GM23248 (cell line): Measurements from ENCODE around the gene SLC8A2. TPM values are rescaled to one million over a fixed set of nuclear protein-coding genes. Genes with fewer than 3 reads are reported as not detected.

Experiments used
- DNase-seq: peaks from one replicate; pipeline ENCODE4 v3.0.0-alpha.2; 2015
- H2AFZ ChIP-seq: fragments of 200-600 bp; sonication (generic); 2 replicates; pipeline ENCODE4 v1.6.1; 2016; ENCODE audit warnings: antibody characterized with exemption
- H3F3A ChIP-seq: fragments of 200-600 bp; sonication (generic); 2 replicates; pipeline ENCODE4 v1.6.1; 2016; ENCODE audit warnings: mild to moderate bottlenecking, antibody characterized with exemption, mixed run types; ENCODE audit not compliant: insufficient read depth
- H3K27ac ChIP-seq: fragments of 200-600 bp; sonication (generic); 2 replicates; pipeline ENCODE4 v1.5.1; 2016; ENCODE audit warnings: mild to moderate bottlenecking
- H3K27me3 ChIP-seq: fragments of 200-600 bp; sonication (generic); replicated peaks from 2 replicates; pipeline ENCODE4 v1.6.1; 2016; ENCODE audit warnings: mild to moderate bottlenecking; ENCODE audit not compliant: insufficient read depth
- H3K36me3 ChIP-seq: fragments of 200-600 bp; sonication (generic); 2 replicates; pipeline ENCODE4 v1.6.1; 2016; ENCODE audit warnings: low read depth, mild to moderate bottlenecking
- H3K4me1 ChIP-seq: fragments of 200-600 bp; sonication (generic); 2 replicates; pipeline ENCODE4 v1.6.1; 2016; ENCODE audit warnings: mild to moderate bottlenecking; ENCODE audit not compliant: insufficient read depth
- H3K4me2 ChIP-seq: fragments of 200-600 bp; sonication (generic); one replicate; pipeline ENCODE4 v1.6.1; 2016; ENCODE audit warnings: mild to moderate bottlenecking; ENCODE audit not compliant: unreplicated experiment
- H3K4me3 ChIP-seq: fragments of 200-600 bp; sonication (generic); 2 replicates; pipeline ENCODE4 v1.5.1; 2016; ENCODE audit warnings: mild to moderate bottlenecking
- H3K79me2 ChIP-seq: fragments of 200-600 bp; sonication (generic); 2 replicates; pipeline ENCODE4 v1.6.1; 2016; ENCODE audit warnings: mild to moderate bottlenecking; ENCODE audit not compliant: insufficient read depth
- H3K9ac ChIP-seq: fragments of 200-600 bp; sonication (generic); 2 replicates; pipeline ENCODE4 v1.6.1; 2016; ENCODE audit warnings: mild to moderate bottlenecking
- H3K9me2 ChIP-seq: fragments of 200-600 bp; sonication (generic); 2 replicates; pipeline ENCODE4 v1.6.1; 2016; ENCODE audit warnings: mixed run types, mild to moderate bottlenecking, moderate library complexity; ENCODE audit not compliant: insufficient read depth
- H3K9me3 ChIP-seq: fragments of 200-600 bp; sonication (generic); one replicate; pipeline ENCODE4 v1.6.1; 2017; ENCODE audit warnings: low read depth
- H4K20me1 ChIP-seq: fragments of 200-600 bp; sonication (generic); 2 replicates; pipeline ENCODE4 v1.6.0; 2016; ENCODE audit not compliant: insufficient read depth
- EZH2 ChIP-seq: fragments of 200-600 bp; sonication (generic); IDR thresholded peaks from 2 replicates; pipeline ENCODE4 v1.6.1; 2018; ENCODE audit warnings: antibody characterized with exemption, mild to moderate bottlenecking; ENCODE audit not compliant: insufficient read depth, poor library complexity, severe bottlenecking
- EZH2phosphoT487 ChIP-seq: fragments of 200-600 bp; sonication (generic); IDR thresholded peaks from 2 replicates; pipeline ENCODE4 v1.6.1; 2018; ENCODE audit warnings: antibody characterized with exemption, moderate library complexity, mild to moderate bottlenecking, low read depth; ENCODE audit not compliant: insufficient read depth
- WGBS, 2 experiments: methylation state at CpG; one replicate each; pipeline ENCODE4 v1.1.6; 2015 to 2017; ENCODE audit warnings: low lambda C conversion rate in 2 of 2, low coverage in 1 of 2; ENCODE audit errors: missing lambda C conversion rate in 2 of 2; 5-methylcytosine and 5-hydroxymethylcytosine counted together
- in situ Hi-C: fragments of 300-500 bp; cut with MboI; formaldehyde crosslinking; loops from 2 replicates; pipeline ENCODE4 v1.15.0; 2020
- polyA plus RNA-seq: library from polyadenylated mRNA; unstranded; fragments of >200 nt; fragmentation: Nextera tagmentation; extraction: Ambion mirVana; gene quantifications from 2 replicates; pipeline ENCODE4 v1.2.1, GENCODE V29; 2016
- total RNA-seq: library from RNA; depleted of rRNA; stranded (reverse); fragments of >200 nt; shearing (Covaris generic); gene quantifications from 2 replicates; pipeline ENCODE4 v1.2.3, GENCODE V29; 2014

SLC8A2 gene
- total and polyA plus RNA-seq, 2 experiments from 2014 or later, result not detected

DNA sequence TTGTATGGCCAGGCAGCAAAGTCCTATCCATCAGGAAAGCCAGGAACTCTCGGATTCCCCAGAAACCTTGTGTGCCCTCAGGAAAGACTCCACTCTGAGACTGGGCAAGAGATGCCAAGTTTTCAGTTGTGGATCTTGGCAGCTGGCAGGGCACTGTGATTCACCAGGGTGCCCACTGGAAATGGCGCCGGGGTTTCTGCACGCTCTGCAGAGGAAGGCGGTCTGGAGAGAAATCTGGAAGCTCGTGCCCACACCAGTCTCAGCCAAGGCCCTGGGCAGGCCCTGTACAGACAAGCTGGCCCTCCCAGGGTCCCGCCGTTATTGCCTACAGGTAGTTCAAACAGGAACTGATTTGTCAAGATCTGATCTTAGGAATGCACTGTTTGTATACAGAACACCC lies 38.3 kb upstream of the SLC8A2 start:
- H3K27me3 ChIP-seq, result no peaks in the 10 kb centered on the region
- no peak overlapping the region for H3K9ac ChIP-seq
- H3K36me3 ChIP-seq, result 0 out of 2 replicates have a peak, but pooled peaks cover 4% of the 10 kb centered on the region
- no peak overlapping the region for H2AFZ ChIP-seq
- no peaks in the 10 kb centered on the region for H3K9me3 ChIP-seq
- WGBS, 2 experiments, result 57 to 60% methylated on average over 8 of the region's 8 CpGs
- peak; percentile 67 for DNase-seq
- no peak overlapping the region for H3K27ac ChIP-seq
- TF ChIP-seq EZH2phosphoT487 (no peak), EZH2 (no peak)
- peaks cover 98% of the 10 kb centered on the region for H3K79me2 ChIP-seq
- H3K4me3 ChIP-seq, result no peak overlapping the region
- peaks cover 31% of the 10 kb centered on the region for H3K4me1 ChIP-seq
- in situ Hi-C loops, result no loop called here
- peaks cover 11% of the 10 kb centered on the region; the same call in 1 of the 2 replicates for H3F3A ChIP-seq
- no peaks in the 10 kb centered on the region for H4K20me1 ChIP-seq
- no peaks in the 10 kb centered on the region for H3K9me2 ChIP-seq
- H3K4me2 ChIP-seq, result peak overlapping the region; percentile 12

DNA sequence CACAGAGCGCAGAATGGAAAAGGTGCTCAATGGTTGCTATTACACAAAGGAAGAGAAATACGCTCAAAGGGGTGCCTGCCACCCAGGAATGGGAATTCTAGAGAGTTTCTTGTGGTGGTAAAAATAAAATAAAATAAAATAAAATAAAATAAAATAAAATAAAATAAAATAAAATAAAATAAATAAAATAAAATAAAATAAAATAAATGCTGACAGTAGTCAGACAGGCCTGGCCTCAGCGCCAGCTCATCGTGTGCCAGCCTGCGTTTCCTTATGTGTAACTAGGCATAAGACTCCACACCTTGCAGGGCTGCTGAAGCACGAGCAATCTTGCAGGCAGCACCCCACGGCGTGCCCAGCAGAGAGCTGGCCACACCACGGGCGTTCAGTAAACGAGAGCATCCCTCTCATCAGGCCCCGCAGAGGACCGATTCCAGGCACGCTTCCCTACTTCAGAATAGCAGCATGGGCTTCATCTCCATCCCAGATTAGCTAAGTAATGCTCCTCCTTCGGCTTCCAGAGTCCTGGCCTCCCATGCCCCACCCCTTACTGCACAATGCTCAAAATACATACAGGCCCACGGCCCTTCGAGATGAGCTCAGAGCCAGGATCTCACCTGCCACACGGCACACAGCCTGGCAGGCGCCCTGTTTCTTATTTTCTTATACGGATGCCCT lies 37.6 kb upstream of the SLC8A2 start:
- H3K27ac ChIP-seq, result no peak overlapping the region
- no peak overlapping the region for H3K9ac ChIP-seq
- H3K4me2 ChIP-seq, result peak overlapping the region; percentile 12
- peaks cover 31% of the 10 kb centered on the region for H3K4me1 ChIP-seq
- WGBS, 2 experiments, result 84% methylated on average over 20 of the region's 20 CpGs
- H2AFZ ChIP-seq, result no peak overlapping the region
- in situ Hi-C loops, result no loop called here
- peaks cover 14% of the 10 kb centered on the region; the same call in 1 of the 2 replicates for H3F3A ChIP-seq
- no peaks in the 10 kb centered on the region for H3K9me3 ChIP-seq
- H3K4me3 ChIP-seq, result no peak overlapping the region
- H3K27me3 ChIP-seq, result no peaks in the 10 kb centered on the region
- H3K79me2 ChIP-seq, result peaks cover 100% of the 10 kb centered on the region
- H4K20me1 ChIP-seq, result no peaks in the 10 kb centered on the region
- H3K36me3 ChIP-seq, result 0 out of 2 replicates have a peak, but pooled peaks cover 4% of the 10 kb centered on the region
- no peaks in the 10 kb centered on the region for H3K9me2 ChIP-seq
- no peak for DNase-seq
- no peak for TF ChIP-seq EZH2phosphoT487
- no peak for TF ChIP-seq EZH2

DNA sequence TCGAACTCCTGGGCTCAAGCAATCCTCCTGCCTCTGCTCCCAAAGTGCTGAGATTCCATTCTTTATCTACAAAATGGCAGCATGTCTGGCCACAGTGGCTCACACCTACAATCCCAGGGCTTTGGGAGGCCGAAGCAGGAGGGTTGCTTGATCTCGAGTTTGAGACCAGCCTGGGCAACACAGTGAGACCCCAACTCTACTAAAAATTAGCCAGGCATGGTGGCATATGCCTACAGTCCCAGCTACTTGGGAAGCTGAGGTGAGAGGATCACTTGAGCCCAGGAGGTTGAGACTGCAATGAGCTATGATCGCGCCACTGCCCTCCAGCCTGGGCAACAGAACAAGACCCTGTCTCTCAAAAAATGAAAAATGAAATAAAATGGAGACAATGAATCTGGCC lies 37.0 kb upstream of the SLC8A2 start:
- no peak for DNase-seq
- Histone ChIP-seq H3K9me3 (no peaks in the 10 kb centered on the region), H3K9ac (no peak overlapping the region), H3K36me3 (peaks cover 4% of the 10 kb centered on the region; the same call in 1 of the 2 replicates), H3K4me1 (peaks cover 31% of the 10 kb centered on the region), H3K9me2 (no peaks in the 10 kb centered on the region), H3K27me3 (no peaks in the 10 kb centered on the region), H3K4me2 (no peak overlapping the region), H3K27ac (no peak overlapping the region), H4K20me1 (no peaks in the 10 kb centered on the region), H3K4me3 (no peak overlapping the region), H2AFZ (no peak overlapping the region), H3F3A (peaks cover 18% of the 10 kb centered on the region; the same call in 1 of the 2 replicates), H3K79me2 (peaks cover 100% of the 10 kb centered on the region)
- TF ChIP-seq EZH2phosphoT487 (no peak), EZH2 (no peak)
- in situ Hi-C loops, result no loop called here
- WGBS, 2 experiments, result 97 to 99% methylated on average over 5 of the region's 5 CpGs

GRCh38 chr19:47507924-47508553 lies 36.3 kb upstream of the SLC8A2 start:
- Histone ChIP-seq H3F3A (peaks cover 25% of the 10 kb centered on the region), H3K79me2 (peaks cover 100% of the 10 kb centered on the region), H4K20me1 (no peaks in the 10 kb centered on the region), H3K9me2 (no peaks in the 10 kb centered on the region), H3K4me3 (no peak overlapping the region), H3K27ac (no peak overlapping the region), H3K9me3 (no peaks in the 10 kb centered on the region), H2AFZ (no peak overlapping the region), H3K4me2 (no peak overlapping the region), H3K4me1 (peaks cover 27% of the 10 kb centered on the region), H3K9ac (no peak overlapping the region), H3K27me3 (no peaks in the 10 kb centered on the region), H3K36me3 (peaks cover 9% of the 10 kb centered on the region; the same call in 1 of the 2 replicates)
- in situ Hi-C loops, result no loop called here
- TF ChIP-seq EZH2phosphoT487 (no peak), EZH2 (no peak)
- no peak for DNase-seq
- WGBS, 2 experiments, result 74% methylated on average over 10 to 11 of the region's 11 CpGs
